GM12891 (cell line): Measurements from ENCODE around the gene LDB2.

Experiments used
- DNase-seq: peaks from one replicate; pipeline ENCODE4 v3.0.0; 2011; ENCODE audit warnings: low spot score; ENCODE audit not compliant: insufficient read length
- FAIRE-seq: peaks from 2 replicates; lab custom pipeline; 2011; peaks lifted over from hg19 to GRCh38; lab: Jason Lieb, UNC
- PAX5 ChIP-seq: IDR thresholded peaks from 2 replicates; pipeline ENCODE4 v1.6.1; 2011; ENCODE audit warnings: low read length, moderate library complexity, mild to moderate bottlenecking; ENCODE audit not compliant: insufficient read depth, severe bottlenecking
- POLR2A ChIP-seq: IDR thresholded peaks from 2 replicates; pipeline ENCODE4 v1.6.1; 2011; ENCODE audit warnings: low read depth, low read length, control low read depth
- POLR2AphosphoS5 ChIP-seq: IDR thresholded peaks from 2 replicates; pipeline ENCODE4 v1.6.1; 2011; ENCODE audit warnings: low read depth, low read length, control low read depth
- POU2F2 ChIP-seq: IDR thresholded peaks from 2 replicates; pipeline ENCODE4 v1.6.1; 2011; ENCODE audit warnings: low read depth, mild to moderate bottlenecking, control low read depth, low read length, moderate library complexity
- SPI1 ChIP-seq: IDR thresholded peaks from 2 replicates; pipeline ENCODE4 v1.6.1; 2011; ENCODE audit warnings: low read depth, low read length, control low read depth
- TAF1 ChIP-seq: IDR thresholded peaks from 2 replicates; pipeline ENCODE4 v1.6.1; 2011; ENCODE audit warnings: low read depth, low read length, control low read depth

LDB2 gene

DNA sequence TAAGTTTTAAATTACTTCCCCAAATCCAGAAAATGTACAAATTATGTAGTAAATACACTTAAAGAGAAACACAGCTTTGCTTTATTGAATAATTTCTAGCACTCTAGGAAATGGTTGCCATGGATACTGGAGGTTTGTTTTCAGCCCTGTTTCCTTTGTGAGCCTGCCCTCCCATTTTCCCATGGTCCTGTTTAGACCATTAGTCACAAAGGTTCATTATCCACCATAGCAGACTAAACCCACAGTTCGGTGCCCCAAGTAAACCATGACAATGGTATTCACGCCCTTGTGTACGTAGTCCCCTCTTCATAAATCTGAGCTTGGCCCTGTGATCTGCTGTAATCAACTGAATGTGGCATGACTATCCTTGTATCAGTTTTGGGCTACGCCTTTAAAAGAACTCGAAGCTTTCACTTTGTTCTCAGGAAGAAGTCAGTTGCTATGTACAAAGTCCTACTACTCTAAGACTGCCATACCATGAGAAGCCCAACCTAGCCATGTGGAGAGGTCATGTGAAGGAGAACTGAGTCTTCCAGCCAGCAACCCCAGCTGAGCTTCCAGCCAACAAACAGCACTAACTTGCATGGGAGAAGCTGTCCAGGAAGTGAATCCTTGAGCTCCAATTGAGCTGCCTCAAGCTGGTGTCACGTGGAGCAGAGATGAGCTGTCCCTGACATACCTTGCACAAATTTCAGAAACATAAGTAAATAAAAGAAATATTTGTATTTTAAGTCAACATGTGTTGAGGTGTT lies 300.4 kb downstream of the LDB2 start:
- no peak for FAIRE-seq

DNA sequence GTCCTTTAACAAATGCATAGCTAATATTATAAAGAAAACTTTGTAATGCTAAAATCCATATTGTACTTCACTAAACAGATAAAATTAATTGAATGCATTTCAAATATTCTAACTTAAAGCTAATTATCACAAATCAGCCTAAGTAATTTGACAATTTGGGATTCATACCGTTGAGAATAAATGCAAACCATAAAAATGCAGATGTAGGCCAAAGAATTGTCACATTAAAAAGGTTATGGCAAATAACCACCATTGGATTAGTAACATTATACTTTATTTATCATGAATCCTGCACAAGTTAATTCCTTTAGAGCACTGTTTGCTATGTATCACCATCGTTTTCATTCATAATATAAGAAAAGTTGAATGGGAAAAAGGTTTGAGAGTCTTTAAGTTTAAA lies 301.0 kb downstream of the LDB2 start:
- FAIRE-seq (no peak), DNase-seq (no peak)
- TF ChIP-seq POLR2AphosphoS5 (no peak), TAF1 (no peak), PAX5 (no peak), SPI1 (no peak), POLR2A (no peak), POU2F2 (no peak)

More for the DNA sequence above, 300.4 kb downstream of the LDB2 start:
- no peak for DNase-seq
- no peak for TF ChIP-seq POU2F2
- no peak for TF ChIP-seq SPI1
- TF ChIP-seq PAX5: no peak
- no peak for TF ChIP-seq POLR2A
- no peak for TF ChIP-seq TAF1
- no peak for TF ChIP-seq POLR2AphosphoS5

DNA sequence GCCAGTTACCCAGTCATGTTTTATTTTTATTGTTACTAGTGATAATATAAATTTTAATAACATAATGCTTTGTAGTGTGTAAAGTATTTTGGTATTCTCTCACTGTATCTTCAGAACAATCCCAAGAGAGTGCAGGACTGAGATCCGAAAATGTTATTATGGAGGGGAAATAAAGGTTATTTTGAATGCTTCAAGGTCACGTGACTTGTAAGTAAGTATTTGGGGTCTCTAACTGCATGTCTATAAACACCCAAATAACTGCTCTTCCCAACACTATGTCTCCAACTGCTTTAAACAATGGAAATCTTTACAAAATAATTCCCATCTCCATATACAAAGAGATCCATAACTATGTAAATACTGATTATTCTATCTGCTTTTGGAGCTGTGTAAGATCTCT lies 302.2 kb downstream of the LDB2 start:
- DNase-seq: no peak
- FAIRE-seq: no peak
- no peak for TF ChIP-seq TAF1
- TF ChIP-seq PAX5: no peak
- no peak for TF ChIP-seq POLR2AphosphoS5
- TF ChIP-seq SPI1: no peak
- no peak for TF ChIP-seq POLR2A
- no peak for TF ChIP-seq POU2F2

DNA sequence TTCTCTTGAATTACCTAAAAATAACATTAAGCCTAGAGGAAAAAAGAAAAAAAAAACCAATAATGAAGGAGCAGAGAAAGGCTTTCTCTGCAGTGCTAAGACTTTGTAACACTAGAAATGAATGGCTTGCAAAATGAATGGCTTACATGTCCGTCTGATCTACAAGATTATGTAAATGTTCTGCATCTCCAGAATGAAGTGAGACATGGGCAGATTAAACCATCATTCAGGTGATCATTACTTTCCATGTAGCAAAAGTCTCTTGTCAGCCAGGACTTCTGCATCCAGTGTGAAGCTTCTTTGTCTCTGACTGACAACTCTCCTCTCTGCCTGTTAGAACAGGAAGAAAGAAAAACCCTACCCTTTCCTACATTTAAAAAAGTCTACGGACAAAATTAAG lies 304.3 kb downstream of the LDB2 start:
- no peak for DNase-seq
- no peak for TF ChIP-seq POU2F2
- TF ChIP-seq PAX5: no peak
- TF ChIP-seq SPI1: no peak
- no peak for TF ChIP-seq POLR2AphosphoS5
- TF ChIP-seq TAF1: no peak
- no peak for TF ChIP-seq POLR2A
- FAIRE-seq: no peak

DNA sequence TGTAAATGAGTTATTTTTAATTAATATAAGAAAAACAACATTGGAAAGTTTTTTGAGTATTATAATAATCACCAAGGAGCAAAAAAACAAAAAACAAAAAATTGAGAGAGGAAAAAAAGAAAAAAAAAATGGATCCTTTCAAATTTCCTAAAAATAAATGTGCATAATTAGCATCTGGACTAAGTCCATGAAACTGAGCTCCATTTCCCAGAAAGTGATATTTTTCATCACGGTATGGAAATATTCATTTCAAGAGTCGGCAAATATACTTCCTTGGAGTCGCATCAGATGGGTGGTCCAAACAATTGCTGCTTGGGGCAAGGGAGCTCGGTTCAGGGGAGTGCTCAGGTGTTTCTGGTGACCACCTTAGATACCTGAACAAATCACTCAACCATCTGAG lies 305.1 kb downstream of the LDB2 start:
- no peak for DNase-seq
- no peak for FAIRE-seq
- TF ChIP-seq POU2F2 (no peak), SPI1 (no peak), POLR2A (no peak), PAX5 (no peak), POLR2AphosphoS5 (no peak), TAF1 (no peak)

DNA sequence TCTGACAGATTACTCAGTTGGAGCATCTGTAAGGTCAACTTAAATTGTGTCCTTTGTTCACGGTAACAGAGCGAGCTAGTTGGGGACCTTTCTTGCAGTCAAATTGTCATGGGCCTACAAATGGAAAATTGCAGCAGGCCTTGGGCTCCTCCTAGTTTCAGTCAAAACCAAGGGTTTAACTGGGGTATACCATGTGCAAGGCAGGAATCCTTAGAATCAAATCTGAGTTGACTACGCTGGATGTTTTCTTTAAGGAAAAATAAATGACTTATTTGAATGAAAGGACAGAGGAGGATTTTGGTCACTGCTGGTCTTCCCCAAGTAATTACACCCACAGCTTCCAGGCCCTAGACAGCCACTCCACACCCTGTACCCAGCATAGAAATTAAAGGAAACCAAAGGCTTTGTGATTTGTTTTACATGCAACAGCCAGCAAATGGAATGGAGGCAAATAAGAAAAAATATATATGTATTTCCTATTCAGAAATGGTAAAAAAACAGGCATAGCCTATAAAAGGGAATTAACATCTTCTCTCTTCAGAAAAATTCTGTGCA lies 307.1 kb downstream of the LDB2 start:
- FAIRE-seq: no peak
- no peak for DNase-seq
- TF ChIP-seq SPI1 (no peak), TAF1 (no peak), PAX5 (no peak), POU2F2 (no peak), POLR2A (no peak), POLR2AphosphoS5 (no peak)

DNA sequence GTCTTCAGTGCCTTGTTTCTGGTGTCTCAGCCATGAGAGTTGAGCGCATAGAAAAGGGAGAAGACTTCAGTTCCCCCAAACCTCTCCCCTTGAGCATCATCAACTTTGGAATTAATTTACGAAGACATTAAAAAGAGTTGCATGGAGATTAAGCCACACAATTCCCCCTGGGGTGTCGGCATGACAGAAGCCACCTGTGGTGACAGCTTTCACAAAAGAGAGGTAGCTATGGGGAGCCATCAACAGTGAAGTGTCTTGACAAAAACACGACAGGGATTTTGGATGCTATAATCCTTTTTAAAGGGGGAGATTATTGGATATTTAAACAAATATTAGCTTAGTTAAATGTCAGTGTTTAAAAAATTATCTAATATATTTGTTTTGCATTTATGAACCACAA lies 307.6 kb downstream of the LDB2 start:
- DNase-seq (no peak), FAIRE-seq (no peak)
- TF ChIP-seq POU2F2: no peak
- no peak for TF ChIP-seq POLR2AphosphoS5
- no peak for TF ChIP-seq SPI1
- TF ChIP-seq POLR2A: no peak
- TF ChIP-seq PAX5: no peak
- TF ChIP-seq TAF1: no peak

DNA sequence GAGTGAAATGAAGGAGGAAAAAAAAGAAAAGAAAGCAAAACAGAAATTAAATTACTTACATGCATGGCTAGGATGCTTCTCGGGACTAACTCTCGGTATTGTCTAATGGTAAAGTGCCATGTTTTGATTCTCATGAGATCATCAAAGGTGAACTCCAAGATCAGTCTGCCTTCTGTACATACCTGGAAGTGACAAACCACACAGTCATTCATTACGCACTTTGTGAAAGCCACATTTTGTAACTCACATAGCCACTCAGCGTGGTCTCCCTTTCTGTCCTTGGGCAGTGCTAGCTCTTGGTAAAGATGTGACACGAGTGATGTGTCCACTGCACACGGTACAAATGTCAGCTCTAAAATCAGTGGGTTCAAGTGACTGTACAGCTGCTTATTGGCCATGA lies 309.8 kb downstream of the LDB2 start:
- TF ChIP-seq SPI1: no peak
- DNase-seq: no peak
- FAIRE-seq: no peak

DNA sequence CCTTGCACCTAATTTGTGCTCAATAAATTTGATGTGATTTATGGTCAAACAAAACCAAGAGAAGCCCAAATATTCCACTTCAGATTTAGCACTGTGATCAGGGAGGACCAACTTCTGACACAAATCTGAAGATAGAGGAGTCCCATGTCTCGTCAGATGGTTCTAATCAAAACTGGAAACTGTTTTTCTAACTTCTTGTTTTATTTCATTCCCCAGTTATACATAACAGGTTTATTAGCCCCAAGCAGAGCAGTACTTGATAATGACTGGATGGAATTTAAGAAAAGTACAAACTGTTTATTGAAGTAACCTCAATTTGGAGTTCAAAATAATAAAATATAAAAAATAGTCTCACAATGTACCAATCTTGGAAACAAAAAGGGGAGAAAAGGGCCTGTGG lies 310.3 kb downstream of the LDB2 start:
- no peak for TF ChIP-seq POLR2AphosphoS5
- TF ChIP-seq TAF1: no peak
- TF ChIP-seq PAX5: no peak
- no peak for TF ChIP-seq SPI1
- no peak for TF ChIP-seq POLR2A
- no peak for TF ChIP-seq POU2F2
- DNase-seq (no peak), FAIRE-seq (no peak)

DNA sequence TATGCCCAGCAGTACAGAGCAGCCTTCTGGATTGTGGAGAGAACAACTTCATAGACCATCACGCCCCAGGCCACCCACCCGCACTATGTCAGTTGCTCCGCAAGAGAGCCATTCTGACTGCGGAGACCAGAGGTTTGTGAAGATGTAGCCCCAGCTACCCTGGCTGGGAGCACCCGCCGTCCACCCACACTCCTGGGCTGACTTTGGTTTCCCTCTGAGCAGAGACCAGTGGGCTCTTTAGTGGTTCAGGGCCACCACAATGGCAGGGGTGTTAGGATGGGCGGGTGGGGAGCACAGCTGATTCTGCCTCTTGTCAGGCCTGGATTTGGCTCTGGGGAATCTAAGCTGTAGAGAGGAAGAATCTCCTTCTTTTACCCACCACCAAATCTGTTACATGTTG lies 313.4 kb downstream of the LDB2 start:
- TF ChIP-seq SPI1 (no peak), PAX5 (no peak), TAF1 (no peak), POU2F2 (no peak), POLR2AphosphoS5 (no peak), POLR2A (no peak)
- no peak for FAIRE-seq
- DNase-seq: no peak
